NCI-H128 (cell line): ENCODE data around the gene SORBS1.
A peak's percentile ranks its signal among the peaks of the same experiment; 100 is the strongest.

Source experiments
- DNase-seq: peaks from one replicate; lab custom pipeline; 2025; ENCODE audit not compliant: unreplicated experiment; lab: John Stamatoyannopoulos, UW

SORBS1 gene

GRCh38 chr10:95392681-95393164 lies 168.4 kb downstream of the SORBS1 start:
- no peak for DNase-seq

GRCh38 chr10:95392217-95392584 lies 169.0 kb downstream of the SORBS1 start:
- DNase-seq: no peak

GRCh38 chr10:95391581-95392216 lies 169.5 kb downstream of the SORBS1 start:
- DNase-seq: no peak

- DNase-seq: no peak
Measured at GRCh38 chr10:95391164-95391563, 170.0 kb downstream of the SORBS1 start.

- no peak for DNase-seq
Measured at GRCh38 chr10:95389982-95390381, 171.2 kb downstream of the SORBS1 start.

GRCh38 chr10:95389176-95389575 lies 172.0 kb downstream of the SORBS1 start:
- DNase-seq: no peak

- no peak for DNase-seq
Measured at GRCh38 chr10:95388539-95388938, 172.6 kb downstream of the SORBS1 start.

- DNase-seq: no peak
Measured at GRCh38 chr10:95388109-95388471, 173.1 kb downstream of the SORBS1 start.

- no peak for DNase-seq
Measured at GRCh38 chr10:95384011-95384704, 177.0 kb downstream of the SORBS1 start.

GRCh38 chr10:95382596-95382995 lies 178.6 kb downstream of the SORBS1 start:
- DNase-seq: no peak

GRCh38 chr10:95382174-95382573 lies 179.0 kb downstream of the SORBS1 start:
- DNase-seq: no peak

- DNase-seq: no peak
Measured at GRCh38 chr10:95377950-95378349, 183.2 kb downstream of the SORBS1 start.

- no peak for DNase-seq
Measured at GRCh38 chr10:95375418-95375817, 185.8 kb downstream of the SORBS1 start.

- peak; percentile 24 for DNase-seq
Measured at GRCh38 chr10:95374597-95375209, 186.5 kb downstream of the SORBS1 start.

- no peak for DNase-seq
Measured at GRCh38 chr10:95373660-95374059, 187.5 kb downstream of the SORBS1 start.

- DNase-seq: no peak
Measured at GRCh38 chr10:95364342-95364741, 196.8 kb downstream of the SORBS1 start.

- DNase-seq: peak; percentile 49
Measured at GRCh38 chr10:95363303-95363912, 197.8 kb downstream of the SORBS1 start.

- no peak for DNase-seq
Measured at GRCh38 chr10:95360122-95360714, 201.0 kb downstream of the SORBS1 start.

GRCh38 chr10:95359466-95359865 lies 201.7 kb downstream of the SORBS1 start:
- no peak for DNase-seq

- no peak for DNase-seq
Measured at GRCh38 chr10:95356190-95356955, 204.8 kb downstream of the SORBS1 start.

- no peak for DNase-seq
Measured at GRCh38 chr10:95355301-95355700, 205.9 kb downstream of the SORBS1 start.
